Skeletal muscle tissue (tissue), 2 donors: Measurements from ENCODE around the gene AKR1A1. TPM values are rescaled to one million over a fixed set of nuclear protein-coding genes. Genes with fewer than 3 reads are reported as not detected.

Source experiments
- small RNA-seq: library from RNA; depleted of rRNA; stranded (forward); fragments of <200 nt; gene quantifications from one replicate; pipeline ENCODE3, GENCODE V24; 2014
- total RNA-seq: library from RNA; depleted of rRNA; stranded (reverse); fragments of >200 nt; gene quantifications from one replicate; pipeline ENCODE4 v1.2.3, GENCODE V29; 2014

AKR1A1 gene
- total RNA-seq, 1 donor from 2014 or later = 93.9 TPM

Small RNAs within 50 kb of the gene (small RNA-seq; reads per million reads assigned to genes)
- not detected for gene AL355480.1
- gene AL355480.2 = not detected
- gene AL355480.3 = not detected
- not detected for gene AL355480.4

Other genes with a start within 250 kb of the AKR1A1 start
- gene HPDL, start 223.9 kb upstream of the AKR1A1 start, total RNA-seq = 2.6 TPM
- gene TOE1, start 210.7 kb upstream of the AKR1A1 start, total RNA-seq = 6.3 TPM
- gene MUTYH, start 210.4 kb upstream of the AKR1A1 start, total RNA-seq = 12.5 TPM
- gene TESK2, start 59.7 kb upstream of the AKR1A1 start, total RNA-seq = 2.6 TPM
- gene CCDC163, start 50.8 kb upstream of the AKR1A1 start, total RNA-seq = not detected
- gene MMACHC, start 50.5 kb upstream of the AKR1A1 start, total RNA-seq = 2.1 TPM
- gene PRDX1, start 28.9 kb upstream of the AKR1A1 start, total RNA-seq = 213 TPM
- gene NASP, start 33.2 kb downstream of the AKR1A1 start, total RNA-seq = 36.5 TPM
- 0.52 TPM for gene CCDC17, start 73.2 kb downstream of the AKR1A1 start, total RNA-seq
- 69.9 TPM for gene GPBP1L1, start 135.7 kb downstream of the AKR1A1 start, total RNA-seq
- gene TMEM69, start 137.4 kb downstream of the AKR1A1 start, total RNA-seq = 14.6 TPM
- 15.1 TPM for gene IPP, start 199.8 kb downstream of the AKR1A1 start, total RNA-seq